BLaER1 treated with 17β-estradiol and CSF1 and Interleukin-3, amounts not matched to agents 10 nM and 100 nM (cell line): Measurements from ENCODE around the gene TAF11L9.
"Not testable (repeated sequence)": the region's sequence is repeated elsewhere in the genome, so short reads cannot be mapped to it uniquely, and the experiment has no call there.

Source experiments
- H3K27ac ChIP-seq, 11 experiments: shearing (Covaris generic); formaldehyde crosslinking; 2 replicates each; pipeline ENCODE4 v1.8.1; 2022
- H3K27me3 ChIP-seq, 11 experiments: shearing (Covaris generic); formaldehyde crosslinking; 2 replicates each; pipeline ENCODE4 v1.8.1; 2022
- H3K36me3 ChIP-seq, 11 experiments: shearing (Covaris generic); formaldehyde crosslinking; 2 replicates each; pipeline ENCODE4 v1.8.1; 2022
- H3K4me1 ChIP-seq, 10 experiments: shearing (Covaris generic); formaldehyde crosslinking; 2 replicates each; pipeline ENCODE4 v1.8.1; 2022
- H3K4me2 ChIP-seq, 11 experiments: shearing (Covaris generic); formaldehyde crosslinking; 2 replicates each; pipeline ENCODE4 v1.8.1; 2022
- H3K4me3 ChIP-seq, 10 experiments: shearing (Covaris generic); formaldehyde crosslinking; 2 replicates each; pipeline ENCODE4 v1.8.1; 2022
- H3K9ac ChIP-seq, 11 experiments: shearing (Covaris generic); formaldehyde crosslinking; 2 replicates each; pipeline ENCODE4 v1.8.1; 2022
- H3K9me3 ChIP-seq, 11 experiments: shearing (Covaris generic); formaldehyde crosslinking; replicated peaks in 1 of 11; 2 replicates each; pipeline ENCODE4 v1.8.1; 2022
- H4K20me1 ChIP-seq, 11 experiments: shearing (Covaris generic); formaldehyde crosslinking; 2 replicates each; pipeline ENCODE4 v1.8.1; 2022

TAF11L9 gene

DNA sequence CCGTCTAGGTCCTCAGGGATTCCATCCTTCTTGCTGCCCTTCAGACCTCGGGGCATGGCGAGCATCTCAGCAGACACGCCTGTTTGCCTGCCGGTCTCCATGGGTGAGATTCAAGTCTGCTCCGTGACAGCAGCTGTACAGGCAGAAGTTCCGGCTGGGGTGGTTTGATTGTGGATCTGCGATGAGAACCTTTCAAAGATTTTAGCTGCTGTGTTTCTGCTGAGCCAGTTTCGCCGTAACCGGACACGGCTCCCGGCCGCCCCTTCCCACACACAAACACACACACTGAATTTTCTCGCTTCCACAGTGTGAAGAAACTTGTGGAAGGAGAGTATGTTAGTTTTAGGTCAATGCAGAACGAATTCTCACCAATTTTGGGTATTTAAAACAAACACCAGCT, 8.5 kb downstream of the TAF11L9 start, which contains the start of gene TAF11L7:
TSS of gene TAF11L7 (minus strand) at position 101 of the 400 bp plus-strand sequence.
- H3K9me3 ChIP-seq, H4K20me1 ChIP-seq, H3K4me2 ChIP-seq, H3K36me3 ChIP-seq, H3K27me3 ChIP-seq, H3K27ac ChIP-seq, H3K4me1 ChIP-seq, H3K9ac ChIP-seq, H3K4me3 ChIP-seq: not testable (repeated sequence)
